Measurements from ENCODE around the gene CNTFR. TPM values are rescaled to one million over a fixed set of nuclear protein-coding genes. Genes with fewer than 3 reads are reported as not detected.

Gene CNTFR
- total RNA-seq, 1 donor from 2014 or later = 116 TPM

DNA sequence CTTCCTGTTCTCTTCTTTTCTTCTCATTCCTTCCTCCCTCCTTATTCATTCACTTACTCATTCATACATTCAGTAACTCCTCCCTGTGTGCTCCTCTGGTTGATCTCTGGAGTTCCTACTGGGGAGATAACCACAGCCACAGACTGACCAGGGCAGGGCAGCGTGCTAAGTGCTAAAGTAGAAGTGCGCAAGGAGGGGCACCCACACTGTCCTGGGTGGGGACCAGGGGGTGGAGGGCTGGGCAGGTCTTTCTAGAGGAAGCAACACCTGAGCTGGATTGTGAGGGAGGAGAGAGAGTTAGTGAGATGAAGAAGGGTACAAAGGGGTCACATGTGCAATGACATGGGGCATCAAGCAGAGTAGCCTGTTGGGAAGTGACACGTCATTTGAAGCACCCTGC lies 80.6 kb downstream of the CNTFR start:
- no peak for DNase-seq (ENCODE audit: low spot score)

DNA sequence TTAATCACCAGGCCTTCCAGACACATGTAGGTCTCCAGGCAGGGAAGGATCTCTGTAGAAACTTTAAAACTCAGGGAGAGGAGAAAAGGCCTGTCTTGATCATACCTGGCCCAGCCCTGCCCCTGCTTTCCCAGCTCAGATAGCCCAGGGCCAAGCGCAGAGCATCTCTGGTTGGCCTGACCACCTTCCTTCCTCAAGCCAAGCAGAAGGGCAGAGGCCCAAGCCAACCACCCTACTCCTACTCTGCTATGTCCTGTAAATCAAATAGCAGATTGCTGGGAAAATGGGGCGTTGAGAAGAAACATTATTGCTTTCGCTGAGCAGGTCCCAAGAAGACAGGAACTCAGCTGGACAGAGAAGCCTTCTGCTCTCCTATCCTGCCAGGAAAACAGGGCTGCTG lies 81.1 kb downstream of the CNTFR start:
- DNase-seq (ENCODE audit: low spot score) = peak; percentile 67

DNA sequence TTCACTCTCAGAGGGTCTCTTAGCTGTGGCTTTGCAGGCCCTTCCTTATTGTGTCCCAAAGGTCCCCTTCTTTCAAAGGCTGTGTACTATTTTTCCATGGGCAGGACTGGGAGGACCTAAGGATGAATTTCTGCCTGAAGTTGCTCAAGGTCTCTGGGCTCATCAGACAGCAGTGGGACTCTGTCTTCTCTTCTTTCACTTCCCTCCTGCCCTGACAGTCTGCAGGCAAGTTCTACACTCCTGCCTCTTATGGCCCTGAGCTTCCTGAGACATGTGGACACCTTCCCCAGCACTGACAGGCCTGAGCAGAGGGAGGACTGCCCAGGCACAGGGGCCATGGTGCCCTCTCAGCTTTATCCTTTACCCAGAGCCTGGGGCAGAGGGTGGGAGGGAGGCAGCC lies 81.6 kb downstream of the CNTFR start:
- no peak for DNase-seq (ENCODE audit: low spot score)

DNA sequence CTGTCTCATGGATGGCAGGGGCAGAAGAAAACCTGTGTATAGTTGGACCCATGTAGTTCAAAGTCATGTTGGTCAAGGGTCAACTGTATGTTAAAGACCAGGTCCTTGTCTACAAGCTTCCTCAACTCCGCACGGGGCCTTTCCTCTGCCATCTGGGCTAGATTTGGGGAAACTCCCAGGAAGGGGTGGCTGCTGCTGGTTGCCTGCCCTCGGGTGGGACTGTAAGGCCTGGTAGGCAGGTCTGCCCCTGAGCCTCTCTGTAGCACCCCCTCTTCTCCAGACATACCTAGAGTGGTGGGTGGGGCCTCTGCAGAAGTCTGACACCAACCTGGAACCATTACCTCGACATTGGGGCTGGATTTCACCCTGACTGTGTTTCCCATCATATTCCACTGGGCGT lies 82.0 kb downstream of the CNTFR start:
- no peak for DNase-seq (ENCODE audit: low spot score)

DNA sequence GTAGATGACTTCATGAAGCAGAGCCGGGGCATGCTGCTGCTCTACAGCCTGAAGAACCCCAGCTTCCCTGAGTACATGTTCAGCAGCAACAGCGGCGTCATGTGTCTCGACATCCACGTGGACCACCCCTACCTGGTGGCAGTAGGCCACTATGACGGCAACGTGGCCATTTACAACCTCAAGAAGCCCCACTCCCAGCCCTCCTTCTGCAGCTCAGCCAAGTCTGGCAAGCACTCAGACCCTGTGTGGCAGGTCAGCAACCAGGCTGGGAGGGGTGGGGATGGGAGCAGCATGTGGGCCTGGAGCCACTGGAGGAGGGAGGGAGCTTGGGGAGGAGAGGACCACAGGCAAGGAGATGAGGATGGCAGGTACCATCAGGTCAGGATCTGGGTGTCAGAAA lies 82.9 kb downstream of the CNTFR start:
- DNase-seq (ENCODE audit: low spot score) = no peak

DNA sequence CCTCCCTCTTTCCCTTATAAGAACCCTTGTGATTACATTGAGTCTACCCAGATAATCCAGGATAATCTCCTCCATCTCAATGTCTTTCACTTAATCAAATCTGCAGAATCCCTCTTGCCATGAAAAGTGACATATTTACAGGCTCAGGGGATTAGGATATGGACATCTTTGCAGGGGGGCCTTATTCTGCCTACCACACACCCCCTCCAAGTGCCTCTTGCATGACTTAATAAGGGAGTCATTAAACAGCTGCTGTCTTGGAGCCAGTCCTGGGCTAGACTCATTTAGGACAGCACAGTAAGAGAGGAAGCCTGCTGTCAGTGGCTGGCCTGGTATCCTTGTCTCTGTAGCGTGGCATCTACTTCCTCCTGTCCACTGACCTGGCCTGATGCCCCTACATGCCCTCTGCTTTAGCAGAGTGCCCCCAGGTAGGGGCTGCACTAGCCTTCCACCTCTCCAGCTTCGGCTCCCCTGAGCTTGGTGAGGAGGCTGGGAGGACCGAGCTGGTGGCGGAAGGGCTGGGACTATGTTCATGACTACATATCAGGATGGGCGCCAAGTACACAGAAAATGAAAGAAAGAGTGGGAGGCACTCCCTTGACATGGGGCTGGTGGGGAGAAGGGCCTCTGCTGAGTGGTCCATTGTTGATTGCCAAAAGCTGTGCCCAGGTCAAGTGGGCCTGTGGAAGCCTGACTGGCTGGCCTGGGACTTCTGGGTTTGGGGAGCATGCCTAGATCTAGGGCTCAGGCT lies 84.0 kb downstream of the CNTFR start:
- DNase-seq (ENCODE audit: low spot score) = no peak

DNA sequence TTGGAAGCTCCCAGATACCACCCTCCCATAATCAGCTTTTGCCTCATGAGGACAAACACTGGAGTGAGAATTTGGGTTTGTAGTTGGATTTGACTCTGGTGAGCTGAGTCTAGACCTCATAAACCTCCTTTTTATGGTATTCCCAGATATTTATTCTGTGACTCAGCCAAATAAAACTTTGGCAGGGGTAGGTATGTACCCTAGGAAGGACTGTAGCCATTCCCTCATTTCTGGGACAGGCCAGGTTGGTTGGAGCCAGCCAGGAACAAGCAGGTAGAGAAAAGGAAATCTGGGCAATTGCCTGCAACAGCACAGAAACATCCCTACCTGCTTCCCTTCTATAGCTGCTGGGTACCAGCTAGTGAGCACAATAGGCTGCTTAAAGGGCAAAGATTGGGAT lies 86.1 kb downstream of the CNTFR start:
- no peak for DNase-seq (ENCODE audit: low spot score)

DNA sequence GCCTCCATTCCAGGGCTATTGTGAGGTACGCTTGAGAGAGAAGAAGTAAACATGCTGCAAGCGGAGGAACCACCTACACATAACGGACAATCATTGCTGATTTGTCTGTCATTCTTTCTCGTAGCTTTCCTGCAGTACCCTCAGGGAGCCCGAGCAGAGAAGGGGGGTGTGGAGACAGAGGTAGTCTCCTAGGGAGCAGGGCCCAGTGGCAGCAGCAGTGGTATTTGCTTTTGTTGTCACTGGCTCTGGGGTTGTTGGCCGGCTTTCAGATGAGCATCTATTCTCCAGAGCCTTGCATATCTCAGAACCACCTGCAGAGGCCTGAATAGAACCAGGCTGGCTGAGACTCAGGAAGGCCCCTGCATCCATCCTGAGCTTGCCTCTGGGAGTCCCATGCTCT lies 86.6 kb downstream of the CNTFR start:
- no peak for DNase-seq (ENCODE audit: low spot score)

DNA sequence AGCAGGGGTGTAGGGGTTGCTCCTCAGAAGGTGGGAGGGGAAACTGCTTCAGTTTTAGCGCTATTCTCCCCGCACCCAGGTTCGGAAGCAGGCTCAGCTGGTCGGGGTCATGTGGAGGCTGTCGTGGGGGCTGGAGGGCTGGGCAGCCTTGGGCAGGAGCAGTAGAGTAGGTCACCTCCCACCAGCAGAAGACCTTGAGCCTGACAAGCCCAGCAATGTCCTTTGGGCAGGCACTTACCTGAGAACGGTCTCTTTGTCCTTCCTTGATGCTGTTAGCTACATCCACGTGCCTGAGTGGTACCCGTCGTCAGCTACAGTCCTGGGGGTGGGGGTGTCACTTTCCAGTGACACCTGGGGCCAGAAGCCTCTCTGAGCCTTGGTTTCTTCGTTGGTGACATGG lies 87.1 kb downstream of the CNTFR start:
- DNase-seq (ENCODE audit: low spot score) = no peak

DNA sequence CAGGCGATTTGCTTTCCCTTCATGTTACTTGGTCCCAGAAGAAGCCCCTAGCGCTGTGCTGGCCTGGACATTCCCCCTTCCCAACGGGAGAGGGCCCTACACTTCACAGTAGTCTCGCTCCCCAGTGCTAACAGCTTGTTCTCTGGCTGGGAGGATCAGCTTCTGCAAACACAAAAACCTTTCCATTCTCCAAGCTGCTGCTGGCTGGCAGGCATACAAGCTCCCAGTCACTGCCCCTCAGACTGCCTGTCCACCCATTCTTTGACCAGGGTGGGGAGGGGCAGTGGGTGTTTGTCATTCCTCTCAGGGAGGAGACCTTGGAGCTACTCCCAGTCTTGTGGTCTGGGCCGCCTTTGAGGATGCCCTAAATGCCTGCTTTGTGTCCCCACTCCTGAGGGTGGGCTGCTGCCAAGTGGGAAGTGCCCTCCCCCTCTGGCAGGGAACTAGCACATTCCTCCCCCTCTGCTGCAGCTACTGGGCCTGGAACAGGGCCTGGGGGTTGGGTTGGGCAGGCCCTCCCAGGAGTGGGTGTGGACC lies 87.6 kb downstream of the CNTFR start:
- peak; percentile 78 for DNase-seq (ENCODE audit: low spot score)

Other genes starting within 250 kb of the CNTFR start
- 10.1 TPM for gene MYORG, start 212.8 kb downstream of the CNTFR start, total RNA-seq
- gene FAM219A, start 131.2 kb downstream of the CNTFR start, total RNA-seq = 53.9 TPM
- not detected for gene DNAI1, start 130.9 kb downstream of the CNTFR start, total RNA-seq
- not detected for gene ENHO, start 66.7 kb downstream of the CNTFR start, total RNA-seq
- 14.8 TPM for gene RPP25L, start 22.4 kb upstream of the CNTFR start, total RNA-seq
- 61.5 TPM for gene DCTN3, start 30.8 kb upstream of the CNTFR start, total RNA-seq
- gene ARID3C, start 39.3 kb upstream of the CNTFR start, total RNA-seq = not detected
- gene SIGMAR1, start 48.1 kb upstream of the CNTFR start, total RNA-seq = 48.3 TPM
- 21.3 TPM for gene GALT, start 57.0 kb upstream of the CNTFR start, total RNA-seq
- gene IL11RA, start 62.5 kb upstream of the CNTFR start, total RNA-seq = 15.6 TPM
- gene CCL27, start 72.9 kb upstream of the CNTFR start, total RNA-seq = not detected
- gene CCL19, start 101.6 kb upstream of the CNTFR start, total RNA-seq = not detected
- 18.0 TPM for gene CCL21, start 120.4 kb upstream of the CNTFR start, total RNA-seq